KOPT-K1 (cell line): ENCODE data around the gene MAPK1.
"Not testable (repeated sequence)": the region's sequence is repeated elsewhere in the genome, so short reads cannot be mapped to it uniquely, and the experiment has no call there.

ENCODE experiments used
- H3K27ac ChIP-seq: fragments of 200-600 bp; sonication (generic); 2 replicates; pipeline ENCODE4 v1.5.1; 2016; ENCODE audit warnings: antibody characterized with exemption, mild to moderate bottlenecking, low read depth, low read length; ENCODE audit not compliant: poor library complexity, severe bottlenecking
- H3K36me3 ChIP-seq: fragments of 200-600 bp; sonication (generic); 2 replicates; pipeline ENCODE4 v1.5.1; 2017; ENCODE audit warnings: antibody characterized with exemption, mild to moderate bottlenecking, low read length, moderate library complexity; ENCODE audit not compliant: insufficient read depth
- H3K9me3 ChIP-seq: fragments of 200-600 bp; sonication (generic); 2 replicates; pipeline ENCODE4 v1.5.1; 2017; ENCODE audit warnings: antibody characterized with exemption, low read length, mild to moderate bottlenecking; ENCODE audit not compliant: insufficient read depth, poor library complexity, severe bottlenecking

MAPK1 gene

GRCh38 chr22:21867528-21868266 is at the start of gene MAPK1:
Gene MAPK1, minus strand, starts transcription at chr22:21867645. Its CDS starts 205 bp downstream, at chr22:21867440.
- H3K9me3 ChIP-seq, result no peaks in the 10 kb centered on the region
- H3K27ac ChIP-seq, result peak within 1 kb of the TSS; percentile 75
- peaks cover 7% of the 10 kb centered on the region; the same call in 1 of the 2 replicates for H3K36me3 ChIP-seq

GRCh38 chr22:21916309-21916918 is 49.0 kb upstream of the MAPK1 start:
- no peak overlapping the region for H3K27ac ChIP-seq
- H3K9me3 ChIP-seq, result no peaks in the 10 kb centered on the region
- no peaks in the 10 kb centered on the region for H3K36me3 ChIP-seq

GRCh38 chr22:21915624-21916308 is 48.3 kb upstream of the MAPK1 start:
- H3K36me3 ChIP-seq, result no peaks in the 10 kb centered on the region
- no peak overlapping the region for H3K27ac ChIP-seq
- H3K9me3 ChIP-seq, result no peaks in the 10 kb centered on the region

GRCh38 chr22:21914033-21914642 is 46.7 kb upstream of the MAPK1 start:
- H3K9me3 ChIP-seq, result not testable (repeated sequence)

GRCh38 chr22:21910367-21910766 is 42.9 kb upstream of the MAPK1 start:
- H3K9me3 ChIP-seq, H3K36me3 ChIP-seq, H3K27ac ChIP-seq: not testable (repeated sequence)

More at GRCh38 chr22:21914033-21914642, 46.7 kb upstream of the MAPK1 start:
- not testable (repeated sequence) for H3K36me3 ChIP-seq, H3K27ac ChIP-seq

- Histone ChIP-seq H3K9me3 (no peaks in the 10 kb centered on the region), H3K27ac (no peak overlapping the region), H3K36me3 (no peaks in the 10 kb centered on the region)
Measured at GRCh38 chr22:21909871-21910270, 42.4 kb upstream of the MAPK1 start.

- H3K27ac ChIP-seq, result no peak overlapping the region
- H3K9me3 ChIP-seq, result no peaks in the 10 kb centered on the region
- no peaks in the 10 kb centered on the region for H3K36me3 ChIP-seq
Measured at GRCh38 chr22:21907638-21908522, 40.4 kb upstream of the MAPK1 start.

- not testable (repeated sequence) for H3K36me3 ChIP-seq, H3K27ac ChIP-seq, H3K9me3 ChIP-seq
Measured at GRCh38 chr22:21905234-21905633, 37.8 kb upstream of the MAPK1 start.

- H3K36me3 ChIP-seq, result no peaks in the 10 kb centered on the region
- H3K9me3 ChIP-seq, result no peaks in the 10 kb centered on the region
- no peak overlapping the region for H3K27ac ChIP-seq
Measured at GRCh38 chr22:21904250-21904789, 36.9 kb upstream of the MAPK1 start.

- no peaks in the 10 kb centered on the region for H3K36me3 ChIP-seq
- H3K27ac ChIP-seq, result no peak overlapping the region
- H3K9me3 ChIP-seq, result no peaks in the 10 kb centered on the region
Measured at GRCh38 chr22:21903283-21903682, 35.8 kb upstream of the MAPK1 start.

- Histone ChIP-seq H3K9me3 (no peaks in the 10 kb centered on the region), H3K27ac (no peak overlapping the region), H3K36me3 (no peaks in the 10 kb centered on the region)
Measured at GRCh38 chr22:21902296-21903087, 35.0 kb upstream of the MAPK1 start.

- no peaks in the 10 kb centered on the region for H3K9me3 ChIP-seq
- no peak overlapping the region for H3K27ac ChIP-seq
- H3K36me3 ChIP-seq, result no peaks in the 10 kb centered on the region
Measured at GRCh38 chr22:21898354-21898896, 31.0 kb upstream of the MAPK1 start.

- no peak overlapping the region for H3K27ac ChIP-seq
- no peaks in the 10 kb centered on the region for H3K36me3 ChIP-seq
- no peaks in the 10 kb centered on the region for H3K9me3 ChIP-seq
Measured at GRCh38 chr22:21896951-21897513, 29.6 kb upstream of the MAPK1 start.
